GM20431 (cell line): ENCODE measurements around the gene GCG.

ENCODE experiments used
- in situ Hi-C: fragments of 300-500 bp; cut with MseI, MboI; formaldehyde crosslinking; loops from one replicate; pipeline ENCODE4 v1.15.0; 2020; ENCODE audit warnings: low sequenced_read_pairs; ENCODE audit not compliant: unreplicated experiment

GCG gene

GRCh38 chr2:162107361-162107901 lies 44.6 kb downstream of the GCG start:
- in situ Hi-C loops = loop anchor here (25.0 kb wide), 1 partner anchor 520 kb away; no protein-coding TSS in a partner anchor

GRCh38 chr2:162106746-162107145 lies 45.3 kb downstream of the GCG start:
- in situ Hi-C loops = loop anchor here (25.0 kb wide), 1 partner anchor 519 kb away; no protein-coding TSS in a partner anchor

DNA sequence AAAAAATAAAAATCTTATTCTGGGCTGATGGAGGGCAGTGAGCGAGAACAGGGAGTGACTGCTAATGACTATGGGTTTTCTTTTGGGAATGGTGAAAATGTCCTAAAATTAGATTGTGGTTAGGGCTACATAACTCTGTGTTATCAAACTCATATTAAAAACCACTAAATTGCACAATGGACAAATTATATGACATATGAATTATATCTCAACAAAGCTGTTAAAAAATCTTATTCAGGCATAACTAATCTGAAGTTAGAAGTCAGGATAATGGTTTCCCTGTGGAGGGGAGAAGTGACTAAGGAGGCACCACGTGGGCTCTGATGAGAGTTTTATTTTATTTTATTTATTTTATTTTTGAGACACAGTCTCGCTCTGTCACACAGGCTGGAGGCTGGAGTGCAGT lies 45.9 kb downstream of the GCG start:
- in situ Hi-C loops = loop anchor here (25.0 kb wide), 1 partner anchor 519 kb away; no protein-coding TSS in a partner anchor

GRCh38 chr2:162103443-162104009 lies 48.5 kb downstream of the GCG start:
- in situ Hi-C loops = loop anchor here (25.0 kb wide), 1 partner anchor 516 kb away; no protein-coding TSS in a partner anchor

DNA sequence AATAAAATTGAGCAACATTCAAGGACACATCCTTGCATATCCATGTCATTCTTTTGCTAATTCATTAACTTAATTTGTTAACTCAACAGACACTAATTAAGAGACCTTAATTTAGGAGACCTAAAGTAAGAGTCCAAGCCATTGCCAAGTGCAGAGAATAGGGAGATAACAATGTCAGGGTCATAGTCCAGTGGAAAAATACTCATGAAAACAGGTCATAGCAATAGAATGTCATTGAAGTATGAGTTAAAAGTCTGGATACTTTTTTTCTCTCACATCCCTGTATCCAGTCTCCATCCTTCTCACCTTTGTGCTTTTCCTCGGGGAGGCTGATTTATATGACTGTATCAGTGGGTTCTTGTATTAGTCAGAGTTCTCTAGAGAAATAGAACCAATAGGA lies 51.5 kb downstream of the GCG start:
- in situ Hi-C loops = loop anchor here (25.0 kb wide), 1 partner anchor 513 kb away; no protein-coding TSS in a partner anchor

DNA sequence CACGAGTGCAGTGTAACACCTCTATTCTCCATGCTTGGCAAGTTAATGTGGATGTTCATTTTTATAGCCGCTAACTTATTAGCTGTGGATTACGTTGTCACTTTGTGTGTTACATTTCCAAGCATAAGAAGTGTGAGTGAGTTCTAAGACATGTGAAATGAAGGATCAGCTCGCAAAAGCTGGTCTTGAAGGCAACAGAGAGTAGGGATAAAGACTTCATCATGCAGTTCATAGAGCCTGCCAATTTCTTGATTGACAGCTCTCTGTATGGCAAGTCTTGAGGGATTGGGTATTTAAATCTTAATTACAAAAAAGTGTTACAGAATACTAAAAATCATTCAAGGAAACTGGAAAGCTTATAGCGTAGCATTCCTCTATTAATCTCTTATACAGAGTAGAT lies 52.2 kb downstream of the GCG start:
- in situ Hi-C loops = loop anchor here (25.0 kb wide), 1 partner anchor 513 kb away; no protein-coding TSS in a partner anchor
